Measurements from ENCODE around the gene UBALD2. TPM values are rescaled to one million over a fixed set of nuclear protein-coding genes. Genes with fewer than 3 reads are reported as not detected.

The UBALD2 gene
- total RNA-seq, 1 experiment from 2014 or later, result 30.3 TPM

- TF ChIP-seq ZNF425 (CRISPR knock-in tag; conservative IDR thresholded peaks at IDR 0.05) (no peak), ZNF121 (CRISPR knock-in tag; IDR thresholded peaks at IDR 0.05) (no peak), SMAD4 (CRISPR knock-in tag; IDR thresholded peaks at IDR 0.05) (no peak), TP53 (CRISPR knock-in tag; IDR thresholded peaks at IDR 0.05) (no peak), STAT6 (CRISPR knock-in tag; conservative IDR thresholded peaks at IDR 0.05; ENCODE audit: low read depth) (no peak), CREM (CRISPR knock-in tag; IDR thresholded peaks at IDR 0.05) (no peak)
These were observed 15.5 kb downstream of the UBALD2 start (continued) for GRCh38 chr17:76280650-76281049.

GRCh38 chr17:76281573-76282371 is 16.6 kb downstream of the UBALD2 start:
- Mint-ChIP-seq H3K36me3 (no peaks in the 10 kb centered on the region), H3K4me3 (no peak overlapping the region), H3K27me3 (ENCODE audit: low read depth) (no peaks in the 10 kb centered on the region), H3K4me1 (no peaks in the 10 kb centered on the region), H3K9me3 (no peaks in the 10 kb centered on the region), H3K27ac (no peak overlapping the region)
- CTCF ChIA-PET, result interaction anchor here (0.6 to 4.9 kb wide), 9 partner anchors 13 to 267 kb away, joined by 3 to 120 read pairs (median 21); partner anchors contain the start of gene UBALD2
- ATAC-seq (no peak), DNase-seq (ENCODE audit: low spot score) (no peak)
- no peak for TF ChIP-seq TP53 (CRISPR knock-in tag; IDR thresholded peaks at IDR 0.05)
- TF ChIP-seq GABPB1 (CRISPR knock-in tag; IDR thresholded peaks at IDR 0.05), result no peak
- no peak for TF ChIP-seq MAX (CRISPR knock-in tag; IDR thresholded peaks at IDR 0.05)
- POLR2A ChIA-PET, result interaction anchor here (0.6 kb wide), 1 partner anchor 141 kb away, joined by 3 read pairs; the partner anchor contains the start of gene FOXJ1

GRCh38 chr17:76292567-76292966 is 27.4 kb downstream of the UBALD2 start:
- H3K27me3 Mint-ChIP-seq (ENCODE audit: low read depth), result no peaks in the 10 kb centered on the region
- no peak for TF ChIP-seq GABPB1 (CRISPR knock-in tag; IDR thresholded peaks at IDR 0.05)
- no peak for TF ChIP-seq JUN (CRISPR knock-in tag; IDR thresholded peaks at IDR 0.05)
- TF ChIP-seq E2F1 (CRISPR knock-in tag; IDR thresholded peaks at IDR 0.05), result no peak
- no peak for TF ChIP-seq ZBTB43 (CRISPR knock-in tag; IDR thresholded peaks at IDR 0.05)
- no peak for TF ChIP-seq ZMAT4 (CRISPR knock-in tag; IDR thresholded peaks at IDR 0.05)
- no peak for TF ChIP-seq CBFB (CRISPR knock-in tag; IDR thresholded peaks at IDR 0.05; ENCODE audit: low read depth)
- TF ChIP-seq NFATC4 (CRISPR knock-in tag; IDR thresholded peaks at IDR 0.05), result no peak
- no peak for TF ChIP-seq MAX (CRISPR knock-in tag; IDR thresholded peaks at IDR 0.05)
- no peak for TF ChIP-seq AFF4 (CRISPR knock-in tag; IDR thresholded peaks at IDR 0.05; ENCODE audit: borderline replicate concordance)
- no peak for TF ChIP-seq ETV6 (CRISPR knock-in tag; IDR thresholded peaks at IDR 0.05)
- no peak for TF ChIP-seq NFYB (CRISPR knock-in tag; conservative IDR thresholded peaks at IDR 0.05; ENCODE audit: low read depth)
- H3K36me3 Mint-ChIP-seq, result no peaks in the 10 kb centered on the region
- CTCF ChIA-PET, result no interaction called here
- H3K9me3 Mint-ChIP-seq, result no peaks in the 10 kb centered on the region
- DNase-seq (ENCODE audit: low spot score), result no peak
- ATAC-seq, result no peak
- no peak overlapping the region for H3K27ac Mint-ChIP-seq
- H3K4me1 Mint-ChIP-seq, result no peaks in the 10 kb centered on the region
- no peak overlapping the region for H3K4me3 Mint-ChIP-seq
- POLR2A ChIA-PET, result no interaction called here
